Effector memory CD8-positive, alpha-beta T cell (primary cell): ENCODE data around the gene SMCO3.

Experiments used
- ATAC-seq: fragments of 150-1000 bp; cut with Tn5 transposase; replicated peaks from 2 replicates; pipeline ENCODE4 v1.10.0; 2021; ENCODE audit warnings: mild to moderate bottlenecking, moderate library complexity
- DNase-seq, 3 experiments: peaks; one replicate each; pipeline ENCODE4 v3.0.0; 2021
- H3K27ac Mint-ChIP-seq, 2 donors: one replicate each; pipeline ENCODE4 v1.8.0; 2022; ENCODE audit warnings: mild to moderate bottlenecking in 2 of 2, mixed read lengths in 2 of 2, moderate library complexity in 2 of 2
- H3K27me3 Mint-ChIP-seq, 2 donors: one replicate each; pipeline ENCODE4 v1.8.0; 2022; ENCODE audit warnings: mixed read lengths in 2 of 2
- H3K36me3 Mint-ChIP-seq: one replicate; pipeline ENCODE4 v1.8.0; 2022; ENCODE audit warnings: mild to moderate bottlenecking, moderate library complexity, mixed read lengths; ENCODE audit not compliant: insufficient read depth
- H3K4me1 Mint-ChIP-seq, 2 donors: one replicate each; pipeline ENCODE4 v1.8.0; 2022; ENCODE audit warnings: low read depth in 2 of 2, mixed read lengths in 2 of 2
- H3K4me3 Mint-ChIP-seq, 2 donors: one replicate each; pipeline ENCODE4 v1.8.0; 2022; ENCODE audit warnings: mild to moderate bottlenecking in 2 of 2, mixed read lengths in 2 of 2, moderate library complexity in 2 of 2
- H3K9me3 Mint-ChIP-seq, 2 donors: one replicate each; pipeline ENCODE4 v1.8.0; 2022; ENCODE audit warnings: mixed read lengths in 2 of 2

Gene SMCO3

DNA sequence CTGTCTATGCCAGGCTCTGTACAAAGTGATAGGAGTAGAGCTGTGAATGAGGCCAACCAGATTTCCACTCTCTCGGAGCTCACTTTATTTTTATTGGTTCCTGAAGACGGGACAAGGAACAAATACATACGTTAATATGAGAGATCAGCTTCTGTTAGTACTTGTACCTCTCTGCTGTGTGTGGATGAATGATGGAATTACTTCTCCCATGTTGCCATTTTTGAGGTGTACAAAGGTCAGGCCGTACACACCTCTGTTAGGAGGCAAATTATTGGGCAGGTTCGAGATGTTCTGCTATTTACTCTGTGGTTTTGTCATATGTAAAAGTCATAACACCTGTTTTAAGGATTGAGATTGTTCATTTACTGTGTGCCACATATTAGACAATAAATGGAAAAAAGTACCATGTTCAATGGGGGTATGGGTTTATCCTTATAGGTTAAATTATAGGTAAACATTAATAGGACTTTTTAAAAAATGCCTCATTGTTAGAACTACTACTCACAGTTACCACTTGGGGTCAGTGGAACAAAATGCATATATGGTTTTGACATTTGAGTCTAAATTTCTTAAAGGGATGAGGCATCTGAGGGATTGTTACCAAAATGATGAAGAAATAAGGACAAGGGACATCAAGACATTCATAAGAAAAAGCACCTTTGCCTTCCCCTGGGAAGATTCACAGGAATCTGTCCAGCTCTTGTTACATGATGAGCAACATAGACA lies 37.6 kb downstream of the SMCO3 start:
- H3K4me3 Mint-ChIP-seq: peak overlapping the region in 1 of 2 donors; percentile 99
- peaks cover 33 to 44% of the 10 kb centered on the region in 2 donors for H3K4me1 Mint-ChIP-seq
- H3K36me3 Mint-ChIP-seq: peaks cover 32% of the 10 kb centered on the region
- peak overlapping the region in 1 of 2 donors; percentile 97 for H3K27ac Mint-ChIP-seq
- ATAC-seq (no peak), DNase-seq (no peak)
- H3K9me3 Mint-ChIP-seq: no peaks in the 10 kb centered on the region
- no peaks in the 10 kb centered on the region for H3K27me3 Mint-ChIP-seq

DNA sequence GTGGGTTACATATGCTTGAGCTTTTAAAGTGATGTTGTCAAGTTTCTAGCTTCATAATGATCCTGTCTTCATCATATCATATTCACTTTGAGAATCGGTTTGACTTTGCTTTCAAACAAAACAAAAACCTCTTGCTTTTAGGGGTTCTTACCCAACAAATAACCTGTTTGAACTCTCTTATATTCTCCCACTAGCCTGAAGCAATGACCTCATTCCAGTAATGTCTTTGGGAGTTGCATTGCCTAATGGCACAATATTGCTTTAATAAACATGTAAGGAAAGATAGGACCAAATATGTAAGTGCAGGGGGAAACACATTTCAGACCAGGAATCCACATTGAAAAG lies 38.4 kb downstream of the SMCO3 start:
- H3K36me3 Mint-ChIP-seq: peaks cover 40% of the 10 kb centered on the region
- H3K9me3 Mint-ChIP-seq: no peaks in the 10 kb centered on the region
- DNase-seq (no peak), ATAC-seq (no peak)
- no peaks in the 10 kb centered on the region for H3K27me3 Mint-ChIP-seq
- peak overlapping the region; percentile 96 to 97 for H3K27ac Mint-ChIP-seq
- peaks cover 38 to 51% of the 10 kb centered on the region in 2 donors for H3K4me1 Mint-ChIP-seq
- peak overlapping the region; percentile 98 to 99 for H3K4me3 Mint-ChIP-seq

DNA sequence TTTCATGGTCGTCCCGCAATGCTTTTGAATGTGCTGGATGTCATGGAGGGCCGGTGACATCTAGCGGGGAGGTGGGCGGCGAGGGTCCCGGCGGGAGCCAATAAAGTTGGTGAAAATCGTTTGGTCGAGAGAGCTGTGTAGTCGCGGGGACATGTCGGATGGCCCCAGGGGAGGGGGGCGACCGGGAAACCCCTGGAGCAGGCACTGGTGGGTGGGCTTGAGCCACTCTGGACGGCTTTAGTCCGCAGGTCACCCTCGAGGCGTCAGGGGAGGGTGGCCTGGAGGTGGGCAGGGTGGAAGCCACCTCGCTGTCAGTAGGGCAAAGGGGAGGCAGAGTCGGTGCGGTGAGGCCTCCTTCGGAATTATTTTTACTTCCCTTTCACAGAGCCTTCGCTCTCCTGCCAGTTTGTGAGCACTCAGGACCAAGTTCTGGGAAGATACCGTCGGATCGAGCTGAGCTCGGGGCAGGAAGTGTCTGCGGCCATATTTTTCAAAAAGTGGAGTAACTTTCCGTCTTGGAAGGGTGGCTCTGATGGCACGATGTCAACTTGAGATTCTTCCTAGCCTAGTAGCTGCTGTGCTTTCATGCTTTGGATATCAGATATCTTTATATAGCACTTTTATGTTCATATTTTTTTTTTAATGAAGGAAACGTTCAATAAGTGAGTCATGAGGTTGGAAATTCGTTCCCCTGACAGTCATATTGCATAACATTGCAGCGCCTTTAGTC lies 38.9 kb downstream of the SMCO3 start:
- peak in 1 of 3 experiments; percentile 11 for DNase-seq
- ATAC-seq: no peak
- peaks cover 38 to 51% of the 10 kb centered on the region in 2 donors for H3K4me1 Mint-ChIP-seq

DNA sequence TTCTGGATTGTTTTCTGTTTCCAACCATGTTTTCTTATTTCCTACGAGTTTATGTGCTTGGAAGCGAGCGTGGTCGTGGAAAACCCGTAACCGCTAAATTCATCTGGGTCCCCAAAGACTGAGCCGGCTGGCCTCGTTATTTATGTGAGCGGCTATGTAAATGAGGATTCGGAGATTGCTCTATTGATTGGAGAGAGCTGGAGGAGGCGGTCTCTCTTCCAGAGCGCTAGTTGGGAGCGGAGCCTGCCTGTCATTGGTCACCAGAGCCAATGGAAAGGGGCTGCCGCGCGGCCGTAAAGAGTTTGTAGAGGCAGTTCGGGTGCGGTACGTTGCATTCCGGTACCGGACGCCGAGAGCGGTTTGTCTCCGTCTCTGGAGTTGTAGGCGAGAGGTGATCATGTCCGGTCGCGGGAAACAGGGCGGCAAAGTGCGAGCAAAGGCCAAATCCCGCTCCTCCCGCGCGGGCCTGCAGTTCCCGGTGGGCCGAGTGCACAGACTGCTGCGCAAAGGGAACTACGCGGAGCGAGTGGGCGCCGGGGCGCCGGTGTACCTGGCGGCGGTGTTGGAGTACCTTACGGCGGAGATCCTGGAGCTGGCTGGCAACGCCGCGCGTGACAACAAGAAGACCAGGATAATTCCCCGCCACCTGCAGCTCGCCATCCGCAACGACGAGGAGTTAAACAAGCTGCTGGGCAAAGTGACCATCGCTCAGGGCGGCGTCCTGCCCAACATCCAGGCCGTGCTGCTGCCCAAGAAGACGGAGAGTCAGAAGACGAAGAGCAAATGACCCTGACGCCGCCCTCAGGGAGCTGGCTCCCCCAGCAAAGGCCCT lies 39.7 kb downstream of the SMCO3 start:
- ATAC-seq (peak; percentile 54), DNase-seq (peak; percentile 77 to 83 (median 83))
- Mint-ChIP-seq H3K4me3 (peak overlapping the region; percentile 98 to 99), H3K27ac (peak overlapping the region; percentile 96 to 97), H3K27me3 (no peaks in the 10 kb centered on the region), H3K9me3 (no peaks in the 10 kb centered on the region), H3K4me1 (peaks cover 43 to 51% of the 10 kb centered on the region in 2 donors), H3K36me3 (peaks cover 53% of the 10 kb centered on the region)

More for the DNA sequence above, 38.9 kb downstream of the SMCO3 start:
- peaks cover 45% of the 10 kb centered on the region for H3K36me3 Mint-ChIP-seq
- no peaks in the 10 kb centered on the region for H3K27me3 Mint-ChIP-seq
- peak overlapping the region; percentile 96 to 97 for H3K27ac Mint-ChIP-seq
- no peaks in the 10 kb centered on the region for H3K9me3 Mint-ChIP-seq
- H3K4me3 Mint-ChIP-seq: peak overlapping the region; percentile 98 to 99

DNA sequence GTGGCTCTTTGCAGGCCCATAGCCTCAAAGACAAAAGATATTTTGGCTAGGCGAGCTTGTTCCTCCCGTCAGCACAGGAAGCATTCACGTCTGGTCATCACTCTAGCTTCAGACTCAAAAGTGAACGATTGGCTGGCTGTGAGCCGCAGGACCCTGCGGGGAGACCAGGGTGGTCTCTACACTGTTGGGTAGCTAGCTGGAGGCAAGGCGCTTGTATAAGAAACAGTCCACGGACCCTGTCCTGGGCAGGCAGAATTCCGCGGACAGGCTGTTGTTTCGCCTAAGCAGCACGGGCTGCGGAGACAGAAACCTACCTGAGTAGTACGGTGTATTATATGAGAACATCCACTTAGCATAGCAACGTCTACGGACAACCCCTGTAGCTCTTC lies 40.3 kb downstream of the SMCO3 start:
- Mint-ChIP-seq H3K27me3 (no peaks in the 10 kb centered on the region), H3K4me1 (peaks cover 49 to 56% of the 10 kb centered on the region in 2 donors)
- ATAC-seq: peak; percentile 3

DNA sequence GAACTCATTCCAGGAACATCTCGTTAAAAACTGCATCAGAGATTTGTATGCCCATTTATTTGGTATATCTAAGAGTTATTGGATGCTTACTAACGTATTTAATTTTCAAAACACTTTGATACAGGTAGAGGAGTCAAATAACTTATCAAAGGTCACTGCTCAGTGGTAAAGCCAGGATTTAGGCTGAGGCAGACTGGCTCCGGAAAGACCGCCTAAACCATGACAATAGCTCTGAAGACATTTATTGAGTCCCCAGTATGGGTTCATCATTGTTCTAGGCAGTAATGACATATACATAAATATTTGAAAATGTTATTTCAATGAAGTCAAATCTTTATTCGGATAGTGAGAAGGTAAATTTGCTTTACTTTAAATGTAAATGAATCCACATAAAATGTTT lies 41.0 kb downstream of the SMCO3 start:
- no peaks in the 10 kb centered on the region for H3K27me3 Mint-ChIP-seq
- peaks cover 63% of the 10 kb centered on the region for H3K36me3 Mint-ChIP-seq
- H3K4me1 Mint-ChIP-seq: peaks cover 50 to 59% of the 10 kb centered on the region in 2 donors
- ATAC-seq (no peak), DNase-seq (no peak)
- H3K27ac Mint-ChIP-seq: peak overlapping the region in 1 of 2 donors; percentile 97
- no peaks in the 10 kb centered on the region for H3K9me3 Mint-ChIP-seq
- H3K4me3 Mint-ChIP-seq: peak overlapping the region; percentile 98 to 99

More for the DNA sequence above, 40.3 kb downstream of the SMCO3 start:
- H3K9me3 Mint-ChIP-seq: no peaks in the 10 kb centered on the region
- peak overlapping the region; percentile 96 to 97 for H3K27ac Mint-ChIP-seq
- H3K4me3 Mint-ChIP-seq: peak overlapping the region; percentile 98 to 99
- H3K36me3 Mint-ChIP-seq: peaks cover 59% of the 10 kb centered on the region
- no peak for DNase-seq

DNA sequence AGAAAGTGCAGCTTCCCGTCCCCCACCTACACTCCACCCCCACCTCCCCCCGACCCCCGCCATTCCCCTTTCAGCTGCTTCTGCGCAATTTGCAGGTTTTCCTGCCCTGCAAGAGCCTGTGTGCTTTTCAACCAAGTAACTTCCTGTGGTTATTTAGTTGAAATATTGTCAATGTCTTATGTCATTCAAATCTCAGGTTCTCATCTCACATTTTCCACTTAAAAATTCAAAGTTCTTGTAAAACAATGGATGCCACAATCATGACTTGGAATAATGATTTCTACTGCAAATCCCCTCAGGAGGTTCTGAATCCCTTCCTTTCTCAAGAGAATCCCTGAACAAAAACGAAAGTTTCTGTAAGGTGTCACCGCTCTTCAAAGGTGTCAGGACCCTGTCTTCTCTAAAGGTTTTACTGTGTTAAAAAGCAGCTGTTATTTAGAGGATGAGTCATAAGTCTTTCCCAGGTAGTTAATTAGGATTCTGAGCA lies 42.3 kb downstream of the SMCO3 start:
- peak; percentile 4 for ATAC-seq
- peaks cover 73% of the 10 kb centered on the region for H3K36me3 Mint-ChIP-seq
- peaks cover 56 to 69% of the 10 kb centered on the region in 2 donors for H3K4me1 Mint-ChIP-seq
- DNase-seq: peak; percentile 22 to 31 (median 30)
- H3K4me3 Mint-ChIP-seq: peak overlapping the region; percentile 98 to 99
- peak overlapping the region; percentile 100 for H3K27ac Mint-ChIP-seq
- H3K9me3 Mint-ChIP-seq: no peaks in the 10 kb centered on the region
- no peaks in the 10 kb centered on the region for H3K27me3 Mint-ChIP-seq

DNA sequence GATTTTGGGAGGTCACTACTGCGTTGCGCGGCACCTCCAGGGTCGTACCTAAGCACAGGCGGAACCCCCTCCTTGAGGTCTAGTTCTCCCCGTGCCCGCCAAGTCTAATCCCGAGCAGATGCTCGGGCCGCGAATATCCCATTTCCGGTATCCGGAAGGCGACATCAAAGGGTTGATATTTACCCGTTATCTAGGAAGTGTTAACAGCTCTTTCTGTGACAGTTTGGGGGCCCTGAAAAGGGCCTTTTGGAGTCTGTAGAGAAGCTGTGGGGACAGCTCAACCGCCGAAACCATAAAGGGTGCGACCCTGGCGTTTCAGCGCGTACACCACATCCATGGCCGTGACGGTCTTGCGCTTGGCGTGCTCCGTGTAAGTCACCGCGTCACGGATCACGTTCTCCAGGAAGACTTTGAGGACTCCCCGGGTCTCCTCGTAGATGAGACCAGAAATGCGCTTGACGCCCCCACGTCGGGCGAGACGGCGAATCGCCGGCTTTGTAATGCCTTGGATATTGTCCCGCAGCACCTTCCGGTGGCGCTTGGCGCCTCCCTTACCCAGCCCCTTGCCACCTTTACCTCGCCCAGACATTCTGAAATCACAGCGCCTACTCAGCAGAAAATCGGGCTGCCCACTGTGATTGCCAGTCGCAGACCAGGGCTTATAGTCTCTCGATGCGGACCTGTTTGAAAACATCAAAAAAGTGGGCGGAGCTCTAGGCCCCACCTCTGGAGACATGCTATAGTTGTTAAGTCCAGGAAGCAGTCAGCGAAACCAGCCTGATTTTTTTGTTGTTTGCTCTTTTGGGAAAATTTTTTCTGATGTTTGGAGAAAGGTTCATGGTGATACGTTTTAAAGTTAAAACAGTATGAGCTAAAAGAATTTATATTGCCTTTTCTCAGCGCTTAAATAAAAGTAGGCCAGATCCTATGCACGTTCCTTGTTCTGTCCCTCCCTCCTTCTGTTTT lies 43.2 kb downstream of the SMCO3 start:
- peaks cover 0 to 2% of the 10 kb centered on the region in 2 donors for H3K9me3 Mint-ChIP-seq
- peak overlapping the region; percentile 98 to 99 for H3K4me3 Mint-ChIP-seq
- H3K36me3 Mint-ChIP-seq: peaks cover 73% of the 10 kb centered on the region
- H3K27me3 Mint-ChIP-seq: no peaks in the 10 kb centered on the region
- peak; percentile 94 to 98 (median 96) for DNase-seq
- peak; percentile 40 for ATAC-seq
- H3K27ac Mint-ChIP-seq: peak overlapping the region; percentile 100
- peaks cover 49 to 62% of the 10 kb centered on the region in 2 donors for H3K4me1 Mint-ChIP-seq

DNA sequence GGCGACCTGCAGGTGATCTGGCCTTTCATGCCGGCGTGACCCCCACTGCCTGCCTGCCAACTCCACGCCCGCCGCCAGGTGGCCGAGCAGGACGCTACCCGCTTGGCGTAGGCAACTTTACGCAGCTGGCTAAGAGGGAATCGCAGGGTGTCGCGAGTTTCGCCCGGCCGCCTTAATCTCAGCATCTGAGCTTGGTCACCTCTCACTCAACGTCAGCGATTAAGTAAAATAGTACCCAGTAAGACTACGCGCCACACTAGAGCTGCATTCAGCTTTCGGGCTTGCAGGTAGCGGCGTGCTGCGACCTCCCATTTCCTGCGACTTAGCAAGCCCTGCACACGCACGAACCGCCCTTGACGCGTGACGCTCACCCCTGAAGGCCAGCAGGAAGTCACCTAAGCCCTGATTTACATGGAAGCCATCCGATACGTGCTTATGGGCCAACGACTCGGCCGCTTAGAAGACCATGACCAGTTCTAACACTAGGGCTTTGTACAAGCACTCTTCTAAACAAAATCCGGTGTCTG lies 44.0 kb downstream of the SMCO3 start:
- Mint-ChIP-seq H3K4me3 (peak overlapping the region; percentile 98 to 99), H3K27ac (peak overlapping the region; percentile 100), H3K27me3 (no peaks in the 10 kb centered on the region), H3K9me3 (peaks cover 0 to 5% of the 10 kb centered on the region in 2 donors), H3K36me3 (peaks cover 70% of the 10 kb centered on the region), H3K4me1 (peaks cover 43 to 55% of the 10 kb centered on the region in 2 donors)
- DNase-seq: peak; percentile 89 to 90 (median 89)
- peak; percentile 55 for ATAC-seq

DNA sequence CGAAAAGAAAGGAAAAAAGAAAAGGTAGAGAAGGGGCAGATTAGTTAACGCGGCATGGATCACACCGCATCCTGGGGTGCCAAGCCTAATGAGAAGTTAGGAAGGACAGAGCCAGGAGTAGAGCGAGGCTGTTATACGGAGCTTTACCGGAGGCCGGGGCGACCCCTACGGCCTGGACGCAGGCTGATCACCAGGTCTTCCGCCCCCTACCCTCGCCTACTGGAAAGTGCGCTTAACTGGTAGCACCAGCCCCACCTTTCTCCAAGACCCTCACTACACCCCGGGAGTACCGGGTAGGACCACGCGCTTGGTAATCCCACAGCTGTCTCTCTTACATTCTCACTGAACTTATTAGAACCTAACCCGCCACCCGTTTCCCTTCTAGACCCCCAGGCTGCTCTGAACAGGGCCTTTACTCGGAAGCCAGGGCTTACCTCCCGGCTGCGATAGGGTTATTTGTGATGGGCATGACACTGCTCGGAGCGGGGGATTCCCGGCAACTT lies 44.5 kb downstream of the SMCO3 start:
- H3K27me3 Mint-ChIP-seq: no peaks in the 10 kb centered on the region
- ATAC-seq (no peak), DNase-seq (peak in 1 of 3 experiments; percentile 3)
- peaks cover 0 to 5% of the 10 kb centered on the region in 2 donors for H3K9me3 Mint-ChIP-seq
- peaks cover 38 to 50% of the 10 kb centered on the region in 2 donors for H3K4me1 Mint-ChIP-seq
- H3K4me3 Mint-ChIP-seq: peak overlapping the region; percentile 98 to 99
- peak overlapping the region; percentile 100 for H3K27ac Mint-ChIP-seq
- peaks cover 67% of the 10 kb centered on the region for H3K36me3 Mint-ChIP-seq

DNA sequence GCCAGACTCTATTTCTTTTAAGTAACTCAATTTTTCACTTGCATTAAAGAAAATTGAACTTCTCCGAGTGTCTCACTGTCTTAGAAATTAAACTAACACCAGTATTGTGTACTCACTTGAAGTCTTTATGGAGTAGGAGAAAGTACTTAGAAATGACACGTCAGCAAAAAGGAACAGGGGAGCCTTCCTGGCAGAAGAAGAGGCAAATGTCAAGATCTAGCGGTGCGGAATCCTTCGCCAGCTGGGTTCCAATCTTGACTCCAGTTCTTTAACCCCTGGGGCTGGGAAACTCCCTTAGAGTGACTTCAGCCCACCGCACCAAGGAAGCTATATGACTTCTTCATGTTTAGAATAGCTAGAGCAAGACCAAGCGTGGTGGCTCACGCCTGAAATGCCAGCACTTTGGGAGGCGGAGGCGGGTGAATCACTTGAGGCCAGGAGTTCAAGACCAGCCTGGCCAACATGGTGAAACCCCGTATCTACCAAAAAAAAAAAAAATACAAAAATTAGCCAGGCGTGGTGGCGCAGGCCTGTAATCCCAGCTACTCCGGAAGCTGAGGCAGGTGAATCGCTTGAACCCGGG lies 45.1 kb downstream of the SMCO3 start:
- Mint-ChIP-seq H3K36me3 (peaks cover 64% of the 10 kb centered on the region), H3K9me3 (peaks cover 0 to 5% of the 10 kb centered on the region in 2 donors), H3K4me1 (peaks cover 32 to 45% of the 10 kb centered on the region in 2 donors), H3K27me3 (no peaks in the 10 kb centered on the region), H3K27ac (peak overlapping the region; percentile 100), H3K4me3 (peak overlapping the region; percentile 98 to 99)
- ATAC-seq (no peak), DNase-seq (peak in 2 of 3 experiments; percentile 13 to 19)
